Stimulated activated CD4-positive, alpha-beta T cell treated with anti-CD3 and anti-CD28 coated beads, Interleukin-15, amount 100 ng/mL, for 24 hours (primary cell): Measurements from ENCODE around the gene KCNT1.

Experiments
- DNase-seq: peaks from one replicate; pipeline ENCODE4 v3.0.0-alpha.2; 2020

The KCNT1 gene

GRCh38 chr9:135825435-135826187, 123.6 kb downstream of the KCNT1 start:
- DNase-seq: no peak

DNA sequence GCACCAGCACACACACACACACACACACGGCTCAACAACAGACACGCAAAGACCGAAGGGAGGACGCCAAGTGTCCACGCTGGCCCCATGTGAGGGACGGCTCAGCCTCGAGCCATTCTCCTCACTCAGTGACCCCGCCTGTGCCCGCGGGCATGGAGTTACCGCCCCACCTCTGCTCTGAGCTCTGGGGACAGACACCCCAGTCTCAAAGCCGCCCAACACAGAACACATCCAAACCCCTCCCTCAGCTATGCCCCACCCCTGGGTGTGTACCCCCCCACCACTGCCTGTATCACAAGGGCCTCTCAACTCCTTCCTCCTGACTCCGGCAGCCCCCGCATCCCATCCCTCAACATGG, 124.2 kb downstream of the KCNT1 start:
- DNase-seq: no peak

DNA sequence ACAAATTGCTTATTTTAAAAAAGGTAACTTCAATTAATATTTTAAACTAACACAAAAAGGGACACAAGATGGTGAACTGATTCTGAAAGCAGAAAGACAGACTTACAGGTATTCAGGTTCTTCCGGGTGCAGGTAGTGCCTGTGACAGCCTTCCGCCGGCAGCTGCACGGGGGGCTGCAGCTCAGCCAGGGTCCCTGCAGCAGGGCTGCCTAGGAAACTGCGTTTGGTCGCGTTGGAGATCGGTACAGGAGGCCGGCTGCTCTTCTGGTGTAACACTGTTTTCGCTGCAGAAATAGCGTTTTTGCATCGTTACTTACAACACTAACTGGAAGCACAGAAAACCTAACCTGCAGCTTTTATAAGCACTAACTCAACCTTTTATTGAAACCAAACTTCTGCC, 125.3 kb downstream of the KCNT1 start:
- no peak for DNase-seq

DNA sequence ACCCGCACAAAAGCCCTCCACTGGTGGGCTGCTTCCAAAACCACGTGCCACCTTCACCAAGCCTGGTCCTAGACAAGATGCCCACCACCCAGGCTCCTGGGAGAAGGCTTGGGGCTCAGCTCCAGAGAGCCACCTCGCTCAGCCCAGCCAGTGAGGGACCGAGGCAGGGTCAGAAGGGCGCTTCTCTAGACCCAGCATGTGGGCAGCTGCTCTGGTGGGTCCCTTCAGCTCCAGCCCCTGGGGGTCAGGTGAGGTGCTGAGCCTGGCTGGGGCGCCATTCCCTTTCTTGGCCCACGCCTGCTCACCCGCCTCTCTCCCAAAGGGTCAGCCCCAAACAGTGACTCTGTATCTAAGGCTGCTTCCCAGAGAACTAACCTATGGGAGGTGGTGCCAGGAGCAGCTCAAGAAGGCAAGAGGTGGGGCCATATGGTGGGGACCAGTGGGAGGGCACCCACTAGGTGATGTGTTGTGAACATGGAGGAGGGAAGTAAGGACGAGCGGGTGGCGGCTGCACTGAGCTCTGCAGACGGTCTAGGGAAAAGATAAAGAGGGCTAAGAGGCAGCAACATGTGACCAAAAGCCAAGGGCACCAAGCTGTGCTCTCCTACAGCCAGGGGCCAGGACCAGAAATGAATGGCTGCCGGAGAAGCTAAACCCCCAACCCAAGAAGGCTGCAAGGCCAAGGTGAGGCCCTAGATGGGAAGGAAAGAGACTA, 126.0 kb downstream of the KCNT1 start:
- DNase-seq: no peak

- DNase-seq: no peak
These were observed 126.7 kb downstream of the KCNT1 start for GRCh38 chr9:135828656-135829055.

- DNase-seq: no peak
These were observed 128.5 kb downstream of the KCNT1 start for GRCh38 chr9:135830496-135830895.

DNA sequence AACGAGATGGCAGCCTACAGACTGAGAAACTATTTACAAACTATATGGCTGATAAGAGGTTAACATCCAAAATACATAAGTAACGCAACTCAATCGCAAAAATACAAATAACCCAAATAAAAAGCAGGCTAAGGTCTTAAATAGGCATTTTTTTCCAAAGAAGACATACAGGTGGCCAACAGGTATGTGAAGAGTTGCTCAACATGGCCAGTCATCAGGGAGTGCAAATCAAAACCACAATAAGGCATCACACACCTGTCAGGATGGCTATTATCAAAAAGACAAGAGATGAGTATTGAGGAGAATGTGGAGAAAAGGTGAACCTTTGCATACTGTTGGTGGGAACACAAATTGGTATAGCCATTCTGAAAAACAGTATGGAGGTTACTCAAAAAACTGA, 131.9 kb downstream of the KCNT1 start:
- DNase-seq: no peak

DNA sequence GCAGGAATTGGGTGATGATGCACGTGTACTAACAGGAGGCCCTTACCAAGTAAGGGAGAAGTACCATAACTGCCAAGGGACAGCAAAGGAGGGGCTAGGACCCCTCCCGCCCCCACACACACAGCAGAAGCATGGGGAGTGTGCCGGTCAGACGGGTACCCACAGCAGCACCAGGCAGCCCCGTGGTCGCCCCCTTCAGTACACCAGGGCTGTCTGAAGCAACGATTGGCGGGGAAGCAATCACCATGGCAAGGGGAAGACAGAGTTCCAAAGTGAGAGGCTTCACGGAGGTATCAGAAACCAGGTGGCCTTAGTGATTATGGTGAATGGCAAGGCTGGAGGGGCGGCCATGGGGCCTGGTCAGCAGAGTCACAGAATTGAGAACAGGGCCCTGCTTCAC, 133.1 kb downstream of the KCNT1 start:
- no peak for DNase-seq

DNA sequence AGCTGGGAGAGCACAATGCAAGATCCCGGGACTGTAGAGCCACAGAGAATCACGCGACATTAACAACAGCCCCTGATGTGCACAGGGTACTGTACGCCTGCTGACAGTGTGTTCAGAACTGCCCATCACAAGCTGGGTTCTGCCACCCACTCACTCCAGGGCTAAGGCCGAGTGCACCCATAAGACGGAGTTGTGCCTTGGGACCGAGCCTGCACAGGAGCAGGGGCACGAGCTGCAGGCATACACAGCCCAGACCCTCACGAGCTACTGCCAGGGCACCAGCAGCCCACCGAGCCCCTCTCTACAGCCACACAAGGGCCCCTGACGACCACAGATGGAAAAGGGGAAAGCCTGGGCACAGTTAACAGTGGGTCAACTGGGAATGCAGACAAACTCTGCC, 137.5 kb downstream of the KCNT1 start:
- DNase-seq: no peak

GRCh38 chr9:135840107-135840506, 138.1 kb downstream of the KCNT1 start:
- no peak for DNase-seq

- no peak for DNase-seq
These were observed 138.6 kb downstream of the KCNT1 start for GRCh38 chr9:135840539-135840938.
